Right lobe of liver (tissue), 4 donors: Measurements from ENCODE around the gene KLK5.

ENCODE experiments used
- CTCF ChIP-seq, 4 donors: fragments of 200-600 bp in 3 of 4; fragments of 450-650 bp in 1 of 4; IDR thresholded peaks; one replicate each; pipeline versions ENCODE4 v1.5.1 to v1.8.0; 2016 to 2022; ENCODE audit warnings: antibody characterized with exemption in 4 of 4, mild to moderate bottlenecking in 2 of 4
- POLR2A ChIP-seq: fragments of 450-650 bp; IDR thresholded peaks from one replicate; pipeline ENCODE4 v1.6.1; 2017; ENCODE audit warnings: antibody characterized with exemption, mild to moderate bottlenecking
- donor health status: DM: no; HTN: no; CAD: no.
- donor health status: DM: no; HTN: no; CAD: no.
- donor health status: DM: no; HTN: yes; CAD: no.

GRCh38 chr19:50977626-50978025 lies 24.8 kb upstream of the KLK5 start:
- TF ChIP-seq CTCF (IDR thresholded peaks at IDR 0.05) (no peak), POLR2A (no peak)
